Skeletal muscle tissue (tissue), 4 donors: ENCODE results near the gene TSGA10. TPM values are rescaled to one million over a fixed set of nuclear protein-coding genes. Genes with fewer than 3 reads are reported as not detected.

Source experiments
- H3K27ac ChIP-seq: one replicate; pipeline ENCODE4 v1.7.0; 2013; ENCODE audit warnings: mild to moderate bottlenecking, low read depth, low read length, inconsistent platforms
- H3K27me3 ChIP-seq, 3 donors: one replicate each; pipeline ENCODE4 v1.7.0; 2013; ENCODE audit warnings: low read length in 3 of 3; ENCODE audit not compliant: control insufficient read depth in 3 of 3, insufficient read depth in 3 of 3
- H3K36me3 ChIP-seq, 3 donors: one replicate each; pipeline ENCODE4 v1.7.0; 2013; ENCODE audit warnings: low read length in 3 of 3; ENCODE audit not compliant: control insufficient read depth in 3 of 3, insufficient read depth in 3 of 3
- H3K4me1 ChIP-seq, 3 donors: one replicate each; pipeline ENCODE4 v1.7.0; 2013; ENCODE audit warnings: low read length in 3 of 3, mild to moderate bottlenecking in 3 of 3; ENCODE audit not compliant: control insufficient read depth in 3 of 3, insufficient read depth in 3 of 3
- H3K4me3 ChIP-seq, 3 donors: one replicate each; pipeline ENCODE4 v1.7.0; 2013; ENCODE audit warnings: low read length in 3 of 3
- H3K9ac ChIP-seq, 3 donors: one replicate each; pipeline ENCODE4 v1.7.0; 2013; ENCODE audit warnings: low read length in 3 of 3, mild to moderate bottlenecking in 3 of 3, moderate library complexity in 2 of 3, low read depth in 1 of 3
- H3K9me3 ChIP-seq, 3 donors: one replicate each; pipeline ENCODE4 v1.7.0; 2013; ENCODE audit warnings: low read length in 3 of 3; ENCODE audit not compliant: control insufficient read depth in 3 of 3
- total RNA-seq: library from RNA; depleted of rRNA; stranded (reverse); fragments of >200 nt; gene quantifications from one replicate; pipeline ENCODE4 v1.2.3, GENCODE V29; 2014
- donor health status: Osteomylitis.

The TSGA10 gene
- total RNA-seq, 1 donor from 2014 or later = 2.1 TPM

DNA sequence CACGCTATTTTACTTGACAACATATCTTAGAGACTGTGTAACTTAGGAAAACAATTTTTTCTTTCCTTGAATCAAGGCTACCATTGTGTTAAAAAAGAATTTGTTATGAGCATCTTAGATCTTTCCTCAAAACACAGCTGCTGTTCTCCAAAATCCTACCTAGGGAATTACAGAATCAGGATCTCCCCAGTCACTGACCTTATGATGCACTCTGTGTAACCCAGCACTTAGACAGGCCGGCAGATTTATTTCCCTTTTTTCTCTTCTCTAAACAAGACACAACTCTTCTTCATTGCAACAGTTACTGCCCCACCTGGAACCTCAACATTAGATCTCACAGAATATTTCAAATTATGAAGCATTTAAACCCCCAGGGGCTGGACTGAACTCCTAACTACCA lies 26.8 kb downstream of the TSGA10 start:
- H3K36me3 ChIP-seq = peaks cover 0 to 3% (median 0%) of the 10 kb centered on the region in 3 donors
- no peaks in the 10 kb centered on the region for H3K4me1 ChIP-seq
- peaks cover 0 to 2% (median 0%) of the 10 kb centered on the region in 3 donors for H3K9me3 ChIP-seq
- no peak overlapping the region for H3K4me3 ChIP-seq
- H3K27ac ChIP-seq = no peak overlapping the region
- H3K9ac ChIP-seq = no peak overlapping the region
- H3K27me3 ChIP-seq = no peaks in the 10 kb centered on the region

DNA sequence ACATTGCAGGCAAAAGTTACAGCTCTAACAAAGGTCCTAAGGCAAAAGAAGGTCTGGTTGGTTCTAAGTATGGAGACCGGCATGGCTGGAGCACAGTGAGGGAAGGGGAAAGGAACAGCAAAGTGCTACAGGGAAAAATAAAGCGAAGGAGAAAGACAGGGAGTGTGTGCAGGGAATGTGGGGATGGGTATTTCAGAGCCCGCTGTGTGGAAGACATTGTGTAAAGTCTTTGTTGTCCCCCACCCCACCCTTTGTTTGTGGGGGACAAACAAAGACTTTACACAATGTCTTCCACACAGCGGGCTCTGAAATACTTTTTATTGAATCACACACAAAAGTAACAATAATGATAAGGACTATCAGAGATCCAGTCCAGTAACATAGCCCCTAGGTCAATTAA lies 42.1 kb downstream of the TSGA10 start:
- H3K9me3 ChIP-seq = no peaks in the 10 kb centered on the region

DNA sequence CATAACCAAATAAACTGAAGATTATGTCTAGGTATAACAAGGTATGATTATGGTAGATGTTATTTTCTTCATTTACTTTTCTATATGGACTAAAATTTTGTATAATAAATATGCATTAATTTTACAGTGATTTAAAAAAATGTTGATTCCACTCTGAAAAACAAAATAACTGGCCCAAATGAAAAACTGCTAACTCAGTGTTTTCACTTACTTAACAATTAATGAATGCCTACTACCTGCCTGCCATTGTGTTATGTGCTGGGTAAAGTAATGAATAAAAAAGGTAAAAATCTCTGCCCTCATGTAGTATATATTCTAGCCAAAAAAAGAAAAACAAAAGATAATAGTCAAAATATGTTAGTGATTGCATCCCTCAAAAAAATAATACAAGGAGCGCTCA lies 42.8 kb downstream of the TSGA10 start:
- H3K36me3 ChIP-seq = no peaks in the 10 kb centered on the region
- no peak overlapping the region for H3K4me3 ChIP-seq
- H3K27ac ChIP-seq = no peak overlapping the region
- H3K9ac ChIP-seq = no peak overlapping the region
- H3K27me3 ChIP-seq = no peaks in the 10 kb centered on the region
- H3K9me3 ChIP-seq = no peaks in the 10 kb centered on the region
- H3K4me1 ChIP-seq = no peaks in the 10 kb centered on the region

More for the DNA sequence above, 42.1 kb downstream of the TSGA10 start:
- Histone ChIP-seq H3K9ac (no peak overlapping the region), H3K27ac (no peak overlapping the region), H3K36me3 (no peaks in the 10 kb centered on the region), H3K27me3 (no peaks in the 10 kb centered on the region), H3K4me3 (no peak overlapping the region), H3K4me1 (no peaks in the 10 kb centered on the region)

DNA sequence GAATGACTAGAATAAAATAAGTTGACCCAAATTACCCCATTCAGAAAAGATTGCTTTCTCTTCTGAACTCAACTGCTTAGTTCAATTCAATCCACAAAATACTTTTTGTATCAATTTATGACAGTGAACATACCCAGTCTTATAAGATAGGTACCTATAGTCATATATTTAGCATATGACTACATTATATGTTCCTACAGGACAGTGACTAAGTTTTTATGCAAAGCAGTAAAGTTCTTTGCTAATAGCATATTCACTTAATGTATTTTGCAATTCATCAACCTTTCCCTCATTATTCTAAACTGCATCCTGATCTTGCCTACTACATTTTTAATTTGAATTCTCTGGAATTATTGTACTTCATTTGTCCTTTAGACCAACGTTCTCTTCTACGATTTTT lies 43.5 kb downstream of the TSGA10 start:
- H3K36me3 ChIP-seq = no peaks in the 10 kb centered on the region
- H3K9ac ChIP-seq = no peak overlapping the region
- H3K27me3 ChIP-seq = no peaks in the 10 kb centered on the region
- no peaks in the 10 kb centered on the region for H3K4me1 ChIP-seq
- no peak overlapping the region for H3K4me3 ChIP-seq
- no peaks in the 10 kb centered on the region for H3K9me3 ChIP-seq
- H3K27ac ChIP-seq = no peak overlapping the region

DNA sequence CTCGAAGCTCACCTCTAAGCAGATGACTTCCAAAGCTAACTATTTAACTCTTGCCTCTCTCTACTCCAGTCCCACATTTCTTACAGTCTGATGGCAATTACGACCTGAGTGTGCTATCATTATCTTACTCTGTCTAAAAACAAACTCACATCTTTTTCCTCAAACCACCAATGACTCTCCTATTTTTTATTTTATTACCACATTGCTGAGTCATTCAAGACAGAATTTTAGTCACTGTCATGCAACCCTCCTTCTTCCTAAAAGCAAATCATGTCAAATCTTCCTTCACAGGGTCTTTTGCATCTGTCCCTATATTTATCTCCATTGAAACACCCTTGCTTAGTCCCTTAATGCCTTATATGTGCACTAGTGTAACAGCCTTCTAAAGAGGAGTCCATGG lies 47.8 kb downstream of the TSGA10 start:
- Histone ChIP-seq H3K36me3 (no peaks in the 10 kb centered on the region), H3K9me3 (no peaks in the 10 kb centered on the region), H3K27ac (no peak overlapping the region), H3K27me3 (no peaks in the 10 kb centered on the region), H3K4me1 (no peaks in the 10 kb centered on the region), H3K4me3 (no peak overlapping the region), H3K9ac (no peak overlapping the region)

DNA sequence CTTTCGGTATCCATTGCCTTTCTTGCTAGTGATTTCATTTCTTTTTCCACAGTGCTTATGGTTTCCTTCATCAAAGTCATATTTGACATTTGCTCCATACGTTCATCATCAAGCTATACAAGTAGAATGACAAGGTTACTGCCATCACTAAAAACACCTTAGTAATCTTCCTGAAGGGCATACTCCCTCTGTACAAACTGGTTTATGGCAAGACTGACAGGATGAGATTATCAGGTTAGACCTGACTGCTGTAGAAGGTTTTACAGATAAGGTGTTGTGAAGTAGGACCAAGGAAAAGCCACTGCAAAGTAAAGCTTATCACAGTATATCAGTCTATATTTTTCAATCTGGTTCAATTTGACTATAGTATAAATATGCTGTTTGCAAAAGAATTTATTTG lies 50.7 kb downstream of the TSGA10 start:
- Histone ChIP-seq H3K9me3 (no peaks in the 10 kb centered on the region), H3K9ac (no peak overlapping the region), H3K27ac (no peak overlapping the region), H3K27me3 (no peaks in the 10 kb centered on the region), H3K4me3 (no peak overlapping the region), H3K4me1 (no peaks in the 10 kb centered on the region), H3K36me3 (no peaks in the 10 kb centered on the region)

DNA sequence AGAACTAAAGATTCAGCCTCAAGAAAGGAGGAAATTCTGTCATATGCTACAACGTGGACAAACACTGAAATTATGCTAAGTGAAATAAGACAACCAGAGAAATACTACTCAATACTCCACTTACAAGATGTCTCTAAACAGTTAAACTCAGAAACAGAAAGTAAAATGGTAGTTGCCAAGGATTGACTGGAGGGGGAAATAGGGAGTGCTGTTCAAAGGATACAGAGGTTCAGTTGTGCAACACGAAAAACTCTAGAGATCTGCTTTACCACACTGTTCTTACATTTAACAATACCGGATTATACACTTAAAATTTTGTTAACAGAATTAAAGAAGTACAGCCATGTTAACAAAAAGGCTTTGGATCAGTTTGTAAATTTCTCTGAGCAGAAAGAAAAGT lies 53.0 kb downstream of the TSGA10 start:
- H3K4me1 ChIP-seq = no peaks in the 10 kb centered on the region
- H3K9ac ChIP-seq = no peak overlapping the region
- H3K36me3 ChIP-seq = no peaks in the 10 kb centered on the region
- H3K9me3 ChIP-seq = no peaks in the 10 kb centered on the region
- no peaks in the 10 kb centered on the region for H3K27me3 ChIP-seq
- no peak overlapping the region for H3K27ac ChIP-seq
- H3K4me3 ChIP-seq = no peak overlapping the region

DNA sequence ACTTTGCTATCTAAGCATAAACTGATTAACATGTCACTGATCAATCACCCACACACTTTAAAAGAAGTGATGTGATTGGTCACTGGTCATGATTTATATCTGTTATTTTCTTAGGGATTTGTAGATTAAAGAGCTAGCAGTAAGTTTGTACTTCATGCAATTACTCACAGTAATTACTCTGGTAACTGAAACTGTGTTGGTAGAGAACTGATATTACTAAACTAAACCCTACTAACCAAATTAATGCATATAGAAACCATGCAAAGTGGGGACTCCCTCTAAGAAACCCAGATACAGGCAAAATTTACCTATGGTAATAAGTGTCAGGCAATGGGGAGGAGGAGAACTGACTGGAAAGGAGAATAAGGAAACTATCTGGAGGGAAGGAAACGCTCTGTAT lies 58.0 kb downstream of the TSGA10 start:
- H3K27me3 ChIP-seq = no peaks in the 10 kb centered on the region

DNA sequence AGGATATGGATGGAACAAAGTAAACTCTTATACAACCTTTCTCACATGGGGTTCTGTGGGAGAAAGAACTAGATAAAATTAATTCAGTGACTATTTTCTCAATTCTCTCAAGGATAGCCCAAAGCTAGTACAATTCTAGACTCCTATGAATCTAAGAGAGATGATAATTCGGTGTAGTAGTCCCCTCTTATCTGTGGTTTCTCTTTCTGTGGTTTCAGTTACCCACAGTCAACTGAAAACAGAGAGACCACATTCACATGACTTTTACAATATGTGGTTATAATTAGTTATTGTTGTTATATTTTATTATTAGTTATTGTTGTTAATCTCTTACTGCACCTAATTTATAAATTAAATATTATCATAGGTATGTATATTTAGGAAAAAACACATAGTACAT lies 66.7 kb downstream of the TSGA10 start:
- H3K27ac ChIP-seq = no peak overlapping the region
- H3K9ac ChIP-seq = no peak overlapping the region
- H3K4me1 ChIP-seq = no peaks in the 10 kb centered on the region
- H3K4me3 ChIP-seq = no peak overlapping the region
- H3K36me3 ChIP-seq = no peaks in the 10 kb centered on the region
- H3K27me3 ChIP-seq = no peaks in the 10 kb centered on the region
- H3K9me3 ChIP-seq = no peaks in the 10 kb centered on the region

More for the DNA sequence above, 58.0 kb downstream of the TSGA10 start:
- no peak overlapping the region for H3K27ac ChIP-seq
- no peak overlapping the region for H3K4me3 ChIP-seq
- peaks cover 0 to 2% (median 0%) of the 10 kb centered on the region in 3 donors for H3K9me3 ChIP-seq
- H3K9ac ChIP-seq = no peak overlapping the region
- no peaks in the 10 kb centered on the region for H3K4me1 ChIP-seq
- no peaks in the 10 kb centered on the region for H3K36me3 ChIP-seq

DNA sequence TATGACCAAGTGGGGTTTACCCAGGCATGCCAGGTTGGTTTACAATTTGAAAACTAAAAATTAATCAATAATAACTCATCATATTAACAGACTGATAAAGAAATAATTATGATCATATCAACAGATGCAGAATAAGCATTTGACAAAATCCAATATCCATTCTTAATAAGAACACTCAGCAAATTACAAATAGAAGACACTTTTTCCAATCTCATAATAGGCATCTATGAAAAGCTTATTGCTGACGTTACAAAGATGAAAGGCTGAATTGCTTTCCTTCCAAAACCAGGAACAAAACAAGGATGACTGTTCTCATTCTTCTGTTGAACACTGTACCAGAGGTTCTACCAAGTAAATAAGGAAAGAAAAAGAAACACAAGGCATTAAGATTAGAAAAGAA lies 68.4 kb downstream of the TSGA10 start:
- H3K27ac ChIP-seq = no peak overlapping the region
- no peak overlapping the region for H3K9ac ChIP-seq
- peaks cover 0 to 4% (median 3%) of the 10 kb centered on the region in 3 donors for H3K27me3 ChIP-seq
- no peak overlapping the region for H3K4me3 ChIP-seq
- H3K36me3 ChIP-seq = no peaks in the 10 kb centered on the region
- H3K9me3 ChIP-seq = no peaks in the 10 kb centered on the region
- H3K4me1 ChIP-seq = no peaks in the 10 kb centered on the region

DNA sequence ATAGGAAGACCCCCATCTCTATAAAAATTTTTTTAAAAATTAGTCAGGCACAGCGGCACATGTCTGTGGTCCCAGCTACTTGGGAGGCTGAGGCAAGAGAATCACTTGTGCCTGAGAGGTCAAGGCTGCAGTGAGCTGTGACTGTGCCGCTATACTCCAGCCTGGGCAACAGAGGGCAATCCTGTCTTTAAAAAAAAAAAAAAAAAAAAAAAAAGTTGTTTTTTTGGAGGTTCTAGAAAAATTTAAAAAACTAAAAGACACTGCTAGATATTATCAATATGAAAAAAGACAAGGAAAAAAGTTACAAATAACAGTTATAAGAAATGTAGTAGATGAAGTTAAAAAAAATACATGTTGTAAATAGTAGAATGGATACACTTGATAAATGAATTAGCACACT lies 69.3 kb downstream of the TSGA10 start:
- Histone ChIP-seq H3K4me3 (no peak overlapping the region), H3K9me3 (no peaks in the 10 kb centered on the region), H3K27ac (no peak overlapping the region), H3K4me1 (no peaks in the 10 kb centered on the region), H3K27me3 (peaks cover 0 to 4% (median 3%) of the 10 kb centered on the region in 3 donors), H3K36me3 (no peaks in the 10 kb centered on the region), H3K9ac (no peak overlapping the region)
